Chondrocyte (in vitro differentiated cells): Measurements from ENCODE around the gene KCNAB1. TPM values are rescaled to one million over a fixed set of nuclear protein-coding genes. Genes with fewer than 3 reads are reported as not detected.
A peak's percentile ranks its signal among the peaks of the same experiment; 100 is the strongest.

Experiments
- DNase-seq: peaks from one replicate; pipeline ENCODE4 v3.0.0; 2021; ENCODE audit warnings: mixed read lengths, low spot score
- H3K27ac Mint-ChIP-seq: one replicate; pipeline ENCODE4 v1.8.0; 2021; ENCODE audit warnings: mild to moderate bottlenecking, moderate library complexity, mixed read lengths; ENCODE audit not compliant: unreplicated experiment
- H3K27me3 Mint-ChIP-seq: 2 replicates; pipeline ENCODE4 v1.8.0; 2021; ENCODE audit warnings: low read depth, mixed read lengths
- H3K36me3 Mint-ChIP-seq: 2 replicates; pipeline ENCODE4 v1.8.0; 2021; ENCODE audit warnings: low read depth, mixed read lengths
- H3K4me1 Mint-ChIP-seq: 2 replicates; pipeline ENCODE4 v1.8.0; 2021; ENCODE audit warnings: low read depth, mild to moderate bottlenecking, mixed read lengths
- H3K4me3 Mint-ChIP-seq: one replicate; pipeline ENCODE4 v1.8.0; 2021; ENCODE audit warnings: mild to moderate bottlenecking, moderate library complexity, mixed read lengths; ENCODE audit not compliant: unreplicated experiment
- H3K9me3 Mint-ChIP-seq: 2 replicates; pipeline ENCODE4 v1.8.0; 2021; ENCODE audit warnings: low read depth, mixed read lengths
- total RNA-seq: library from RNA; stranded (reverse); gene quantifications from 3 replicates; pipeline ENCODE4 v1.2.1, GENCODE V29; 2021
- TF ChIP-seq, protein P1 (sequence below): fragments of 200-600 bp; sonication (generic); IDR thresholded peaks from 2 replicates; pipeline ENCODE4 v1.5.0; 2021; ENCODE audit warnings: antibody characterized with exemption, mild to moderate bottlenecking, moderate library complexity

KCNAB1 gene
- total RNA-seq, 1 donor from 2014 or later: 3.4 TPM

DNA sequence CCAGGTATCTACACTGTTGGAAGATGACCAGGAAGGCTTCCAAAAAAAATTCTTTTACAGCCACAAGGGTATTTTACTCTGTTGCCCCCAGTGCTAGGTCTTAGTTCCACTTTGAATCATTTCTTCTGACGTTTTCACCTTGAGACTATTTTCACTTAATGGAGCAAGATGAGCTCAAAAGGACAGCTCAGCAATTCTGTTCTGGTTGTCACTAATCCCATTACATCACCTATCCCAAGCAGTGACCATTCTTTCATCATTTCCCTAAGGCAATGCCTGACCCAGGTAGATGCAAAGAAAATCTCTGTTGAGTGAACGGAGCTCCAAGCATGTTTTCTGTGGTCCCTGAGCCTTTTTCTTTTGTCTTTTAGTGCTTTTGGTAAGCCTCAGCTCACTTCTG lies 210.0 kb downstream of the KCNAB1 start:
- TF ChIP-seq, protein P1, sequence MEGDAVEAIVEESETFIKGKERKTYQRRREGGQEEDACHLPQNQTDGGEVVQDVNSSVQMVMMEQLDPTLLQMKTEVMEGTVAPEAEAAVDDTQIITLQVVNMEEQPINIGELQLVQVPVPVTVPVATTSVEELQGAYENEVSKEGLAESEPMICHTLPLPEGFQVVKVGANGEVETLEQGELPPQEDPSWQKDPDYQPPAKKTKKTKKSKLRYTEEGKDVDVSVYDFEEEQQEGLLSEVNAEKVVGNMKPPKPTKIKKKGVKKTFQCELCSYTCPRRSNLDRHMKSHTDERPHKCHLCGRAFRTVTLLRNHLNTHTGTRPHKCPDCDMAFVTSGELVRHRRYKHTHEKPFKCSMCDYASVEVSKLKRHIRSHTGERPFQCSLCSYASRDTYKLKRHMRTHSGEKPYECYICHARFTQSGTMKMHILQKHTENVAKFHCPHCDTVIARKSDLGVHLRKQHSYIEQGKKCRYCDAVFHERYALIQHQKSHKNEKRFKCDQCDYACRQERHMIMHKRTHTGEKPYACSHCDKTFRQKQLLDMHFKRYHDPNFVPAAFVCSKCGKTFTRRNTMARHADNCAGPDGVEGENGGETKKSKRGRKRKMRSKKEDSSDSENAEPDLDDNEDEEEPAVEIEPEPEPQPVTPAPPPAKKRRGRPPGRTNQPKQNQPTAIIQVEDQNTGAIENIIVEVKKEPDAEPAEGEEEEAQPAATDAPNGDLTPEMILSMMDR: no peak
- Mint-ChIP-seq H3K27ac (no peak overlapping the region), H3K4me3 (no peak overlapping the region), H3K27me3 (no peaks in the 10 kb centered on the region), H3K9me3 (peaks cover 3% of the 10 kb centered on the region), H3K36me3 (no peaks in the 10 kb centered on the region), H3K4me1 (no peaks in the 10 kb centered on the region)
- no peak for DNase-seq

DNA sequence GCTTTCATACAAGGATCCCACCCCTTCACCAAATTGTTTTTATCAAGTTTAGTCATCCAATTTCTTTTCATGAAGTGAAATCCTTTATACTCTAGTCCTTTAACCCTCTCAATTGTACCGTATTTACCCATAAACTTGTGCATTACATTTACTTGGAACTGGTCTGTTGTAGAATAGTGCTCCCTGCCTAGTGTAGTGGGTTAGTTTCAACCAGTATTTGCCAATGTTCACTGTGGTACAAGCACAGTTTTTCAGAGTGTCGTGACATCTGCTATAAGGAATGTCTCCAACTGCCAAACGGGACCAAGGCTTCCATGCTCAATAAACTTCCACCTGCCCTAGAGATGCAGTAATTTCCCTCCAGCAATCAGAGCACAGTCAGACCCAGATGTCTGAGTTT lies 211.9 kb downstream of the KCNAB1 start:
- peaks cover under 1% of the 10 kb centered on the region for H3K27me3 Mint-ChIP-seq
- H3K36me3 Mint-ChIP-seq: no peaks in the 10 kb centered on the region
- H3K9me3 Mint-ChIP-seq: peaks cover 3% of the 10 kb centered on the region
- no peaks in the 10 kb centered on the region for H3K4me1 Mint-ChIP-seq
- TF ChIP-seq, protein P1: no peak
- DNase-seq: no peak
- peak overlapping the region; percentile 23 for H3K27ac Mint-ChIP-seq
- no peak overlapping the region for H3K4me3 Mint-ChIP-seq

DNA sequence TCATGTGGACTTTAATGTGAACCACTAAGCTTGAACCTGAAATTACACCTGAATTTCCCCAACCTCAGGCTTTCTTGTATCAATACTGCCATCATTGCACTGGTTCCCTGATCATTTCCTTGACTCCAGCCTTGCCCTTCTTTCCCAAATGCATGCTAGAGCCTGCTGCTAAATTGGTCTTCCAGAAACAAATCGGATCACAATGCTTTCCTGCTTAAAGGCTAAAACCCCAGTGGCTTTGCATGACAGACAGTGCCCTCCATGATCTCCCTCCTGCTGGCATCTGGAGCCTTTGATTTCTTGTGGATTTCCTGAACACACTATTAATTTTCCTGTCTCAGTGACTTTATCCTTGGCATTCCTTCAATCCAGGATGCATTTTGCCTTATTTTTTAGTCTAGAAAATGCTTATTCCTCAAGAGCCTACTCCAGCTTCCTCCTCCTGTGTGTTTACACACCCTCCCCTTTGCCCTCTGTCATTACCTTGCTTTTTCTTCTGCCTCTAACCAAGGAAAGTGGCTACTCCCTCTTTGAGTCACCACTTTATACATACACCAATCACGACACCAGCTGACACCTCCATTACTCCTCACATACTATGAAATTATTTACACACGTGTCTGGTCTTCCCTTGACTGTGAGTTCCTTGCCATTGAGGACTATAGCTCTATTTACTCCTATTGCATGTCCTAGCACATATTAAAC lies 214.6 kb downstream of the KCNAB1 start:
- Mint-ChIP-seq H3K4me3 (no peak overlapping the region), H3K9me3 (no peaks in the 10 kb centered on the region)

GRCh38 chr3:156339491-156339890 lies 219.1 kb downstream of the KCNAB1 start:
- Mint-ChIP-seq H3K4me1 (no peaks in the 10 kb centered on the region), H3K9me3 (no peaks in the 10 kb centered on the region), H3K4me3 (no peak overlapping the region), H3K36me3 (no peaks in the 10 kb centered on the region), H3K27ac (no peak overlapping the region), H3K27me3 (peaks cover 2% of the 10 kb centered on the region)
- TF ChIP-seq, protein P1: no peak
- DNase-seq: no peak

More for the DNA sequence above, 214.6 kb downstream of the KCNAB1 start:
- no peak for DNase-seq
- peaks cover 2% of the 10 kb centered on the region for H3K27me3 Mint-ChIP-seq
- H3K4me1 Mint-ChIP-seq: no peaks in the 10 kb centered on the region
- H3K27ac Mint-ChIP-seq: no peak overlapping the region
- TF ChIP-seq, protein P1: no peak
- H3K36me3 Mint-ChIP-seq: no peaks in the 10 kb centered on the region

GRCh38 chr3:156341332-156341731 lies 221.0 kb downstream of the KCNAB1 start:
- TF ChIP-seq, protein P1: no peak
- no peaks in the 10 kb centered on the region for H3K4me1 Mint-ChIP-seq
- DNase-seq: no peak
- no peaks in the 10 kb centered on the region for H3K9me3 Mint-ChIP-seq
- H3K27ac Mint-ChIP-seq: no peak overlapping the region
- H3K36me3 Mint-ChIP-seq: no peaks in the 10 kb centered on the region
- peaks cover 2% of the 10 kb centered on the region for H3K27me3 Mint-ChIP-seq
- no peak overlapping the region for H3K4me3 Mint-ChIP-seq
